Testis (tissue), 3 donors: ENCODE results near the gene MAP3K15. TPM values are rescaled to one million over a fixed set of nuclear protein-coding genes. Genes with fewer than 3 reads are reported as not detected.
A peak's percentile ranks its signal among the peaks of the same experiment; 100 is the strongest.
"Not testable (repeated sequence)": the region's sequence is repeated elsewhere in the genome, so short reads cannot be mapped to it uniquely, and the experiment has no call there.

Experiments
- DNase-seq: peaks from one replicate; pipeline ENCODE4 v3.0.0-alpha.2; 2019
- H3K27ac ChIP-seq, 2 donors: fragments of 200-600 bp; sonication (generic); one replicate each; pipeline ENCODE4 v1.5.1; 2019
- H3K27me3 ChIP-seq: fragments of 200-600 bp; sonication (generic); one replicate; pipeline ENCODE4 v1.5.1; 2019
- H3K36me3 ChIP-seq: fragments of 200-600 bp; sonication (generic); one replicate; pipeline ENCODE4 v1.5.1; 2017; ENCODE audit warnings: low read depth; ENCODE audit errors: missing control alignments
- H3K4me1 ChIP-seq: fragments of 200-600 bp; sonication (generic); one replicate; pipeline ENCODE4 v1.5.1; 2019
- H3K4me3 ChIP-seq, 2 donors: fragments of 200-600 bp; sonication (generic); one replicate each; pipeline ENCODE4 v1.5.1; 2017 to 2019
- H3K9me3 ChIP-seq: fragments of 200-600 bp; sonication (generic); one replicate; pipeline ENCODE4 v1.5.1; 2017
- CTCF ChIP-seq, 3 experiments: fragments of 450-650 bp in 2 of 3; fragments of 200-600 bp in 1 of 3; sonication (generic) in 1 of 3; IDR thresholded peaks; one replicate each; pipeline ENCODE4 v1.5.1; 2016 to 2019; ENCODE audit warnings: antibody characterized with exemption in 3 of 3, mild to moderate bottlenecking in 2 of 3, moderate library complexity in 1 of 3
- POLR2A ChIP-seq: fragments of 450-650 bp; IDR thresholded peaks from one replicate; pipeline ENCODE4 v1.6.1; 2017; ENCODE audit warnings: antibody characterized with exemption, mild to moderate bottlenecking, moderate library complexity
- WGBS, 2 donors: methylation state at CpG; one replicate each; pipeline ENCODE4 v1.1.5; 2018; 5-methylcytosine and 5-hydroxymethylcytosine counted together
- intact Hi-C: fragments of 100-400 bp; cut with DNase I; formaldehyde crosslinking; loops from one replicate; pipeline ENCODE4 v1.15.1; 2023; ENCODE audit warnings: low total_unique reads
- polyA plus RNA-seq: library from polyadenylated mRNA; stranded (reverse); fragments of 350-450 nt; fragmentation: Illumina TruSeq; extraction: RNeasy Lipid Tissue Mini Kit (QIAGEN cat#74804); gene quantifications from one replicate; pipeline ENCODE4 v1.2.3, GENCODE V29; 2014; ENCODE audit warnings: low read depth, low replicate concordance; ENCODE audit not compliant: insufficient read depth
- total RNA-seq, 2 donors: library from RNA; depleted of rRNA; stranded (reverse); fragments of >200 nt; gene quantifications; one replicate each; pipeline ENCODE4 v1.2.3, GENCODE V29; 2016

Gene MAP3K15
- total and polyA plus RNA-seq, 3 donors from 2014 or later, result 1.7 to 2.5 (median 2.5) TPM

- Histone ChIP-seq H3K9me3 (no peaks in the 10 kb centered on the region), H3K4me3 (no peak overlapping the region), H3K27ac (no peak overlapping the region), H3K27me3 (no peaks in the 10 kb centered on the region), H3K36me3 (no peaks in the 10 kb centered on the region), H3K4me1 (peaks cover 3% of the 10 kb centered on the region)
- no peak for DNase-seq
- WGBS, 2 donors, result 88 to 95% methylated on average over 4 of the region's 4 CpGs
- intact Hi-C loops, result no loop called here
- TF ChIP-seq CTCF (IDR thresholded peaks at IDR 0.05) (no peak), POLR2A (no peak)
Observed at GRCh38 chrX:19517965-19518364, 2.7 kb upstream of the MAP3K15 start.

DNA sequence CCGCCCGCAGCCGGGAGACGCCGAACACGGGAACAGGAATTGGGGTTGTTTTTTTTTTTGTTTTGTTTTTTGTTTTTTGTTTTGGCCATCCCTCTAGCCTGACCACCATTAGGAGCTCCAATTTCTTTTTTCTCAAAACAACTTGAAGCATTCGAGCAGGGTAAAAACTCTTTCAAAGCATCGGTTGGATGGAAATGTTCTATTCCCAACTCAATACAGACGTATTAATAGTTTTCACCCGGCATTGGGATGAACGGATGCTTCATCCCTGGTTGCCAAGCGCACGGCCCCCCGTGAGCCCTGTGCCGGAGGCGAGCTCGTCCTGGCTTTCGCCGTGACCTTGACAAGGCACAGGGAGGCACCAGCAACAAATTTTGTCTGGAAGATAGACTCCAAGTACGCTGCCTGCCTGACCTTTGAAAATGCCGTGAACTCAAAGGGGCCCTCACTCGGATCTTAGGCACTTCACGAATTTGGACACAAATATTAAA is 352 bp upstream of the MAP3K15 start:
- no peaks in the 10 kb centered on the region for H3K9me3 ChIP-seq
- WGBS, 2 donors, result 0% methylated on average over 3 to 16 of the region's 23 CpGs
- no peaks in the 10 kb centered on the region for H3K27me3 ChIP-seq
- H3K4me3 ChIP-seq, result peak overlapping the region; percentile 21 to 29
- H3K36me3 ChIP-seq, result no peaks in the 10 kb centered on the region
- no peak for TF ChIP-seq CTCF (IDR thresholded peaks at IDR 0.05)
- no peak for TF ChIP-seq POLR2A
- peaks cover 3% of the 10 kb centered on the region for H3K4me1 ChIP-seq
- intact Hi-C loops, result no loop called here
- no peak for DNase-seq
- no peak overlapping the region for H3K27ac ChIP-seq

GRCh38 chrX:19513383-19513782 is 1.9 kb downstream of the MAP3K15 start:
- H3K27ac ChIP-seq, result no peak overlapping the region
- no peak for TF ChIP-seq CTCF (IDR thresholded peaks at IDR 0.05)
- TF ChIP-seq POLR2A, result no peak
- no peaks in the 10 kb centered on the region for H3K9me3 ChIP-seq
- peaks cover 3% of the 10 kb centered on the region for H3K4me1 ChIP-seq
- H3K27me3 ChIP-seq, result no peaks in the 10 kb centered on the region
- 15 to 28% methylated on average over 2 to 4 of the region's 4 CpGs for WGBS, 2 donors
- H3K36me3 ChIP-seq, result no peaks in the 10 kb centered on the region
- no peak overlapping the region for H3K4me3 ChIP-seq
- intact Hi-C loops, result no loop called here
- DNase-seq, result no peak

DNA sequence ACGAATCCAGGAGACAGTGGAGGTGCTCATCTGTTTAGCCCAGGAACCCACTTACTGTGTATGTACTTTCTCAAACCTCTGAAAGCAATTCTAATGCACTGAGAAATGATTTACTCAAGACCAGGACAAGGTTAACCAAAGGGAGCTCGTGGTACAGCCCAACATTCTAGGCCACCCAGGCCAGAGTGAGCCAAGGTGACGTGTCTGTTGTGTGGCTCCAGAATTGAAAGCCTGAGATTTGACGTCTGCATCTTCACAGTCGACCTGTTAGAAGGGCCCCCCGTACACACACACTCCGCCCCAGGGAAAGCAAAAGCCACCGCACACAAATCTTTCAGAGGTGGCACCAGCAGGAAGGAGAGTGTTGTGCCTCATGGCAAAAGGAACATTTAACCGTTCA is 2.3 kb downstream of the MAP3K15 start:
- no peak for DNase-seq
- 13 to 28% methylated on average over 9 of the region's 9 CpGs for WGBS, 2 donors
- no peak for TF ChIP-seq CTCF (IDR thresholded peaks at IDR 0.05)
- no peak for TF ChIP-seq POLR2A
- Histone ChIP-seq H3K4me3 (no peak overlapping the region), H3K9me3 (no peaks in the 10 kb centered on the region), H3K27ac (no peak overlapping the region), H3K27me3 (no peaks in the 10 kb centered on the region), H3K36me3 (no peaks in the 10 kb centered on the region), H3K4me1 (peaks cover 3% of the 10 kb centered on the region)
- intact Hi-C loops, result no loop called here

GRCh38 chrX:19512359-19512758 is 2.9 kb downstream of the MAP3K15 start:
- peaks cover 3% of the 10 kb centered on the region for H3K4me1 ChIP-seq
- no peak overlapping the region for H3K27ac ChIP-seq
- no peaks in the 10 kb centered on the region for H3K36me3 ChIP-seq
- no peak for DNase-seq
- H3K9me3 ChIP-seq, result no peaks in the 10 kb centered on the region
- no peak for TF ChIP-seq CTCF (IDR thresholded peaks at IDR 0.05)
- no peak for TF ChIP-seq POLR2A
- 89 to 92% methylated on average over 5 to 8 of the region's 8 CpGs for WGBS, 2 donors
- H3K4me3 ChIP-seq, result no peak overlapping the region
- no peaks in the 10 kb centered on the region for H3K27me3 ChIP-seq
- intact Hi-C loops, result no loop called here

GRCh38 chrX:19511796-19512195 is 3.5 kb downstream of the MAP3K15 start:
- intact Hi-C loops, H3K36me3 ChIP-seq, H3K9me3 ChIP-seq, H3K4me3 ChIP-seq, DNase-seq, H3K27ac ChIP-seq, H3K27me3 ChIP-seq, H3K4me1 ChIP-seq: not testable (repeated sequence)
